Occipital lobe (tissue), 2 donors: Measurements from ENCODE around the gene RNPS1. TPM values are rescaled to one million over a fixed set of nuclear protein-coding genes. Genes with fewer than 3 reads are reported as not detected.

Source experiments
- DNase-seq: peaks from one replicate; lab custom pipeline; 2025; lab: John Stamatoyannopoulos, UW
- total RNA-seq: library from RNA; depleted of rRNA; stranded (reverse); fragments of >200 nt; gene quantifications from one replicate; pipeline ENCODE4 v1.2.3, GENCODE V29; 2014

Gene RNPS1, protein sequence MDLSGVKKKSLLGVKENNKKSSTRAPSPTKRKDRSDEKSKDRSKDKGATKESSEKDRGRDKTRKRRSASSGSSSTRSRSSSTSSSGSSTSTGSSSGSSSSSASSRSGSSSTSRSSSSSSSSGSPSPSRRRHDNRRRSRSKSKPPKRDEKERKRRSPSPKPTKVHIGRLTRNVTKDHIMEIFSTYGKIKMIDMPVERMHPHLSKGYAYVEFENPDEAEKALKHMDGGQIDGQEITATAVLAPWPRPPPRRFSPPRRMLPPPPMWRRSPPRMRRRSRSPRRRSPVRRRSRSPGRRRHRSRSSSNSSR
- 66.8 TPM for total RNA-seq

- peak; percentile 90 for DNase-seq
Observed at GRCh38 chr16:2267913-2268666, at the start of gene RNPS1. Gene RNPS1 (minus strand): TSS chr16:2268126. CDS start chr16:2264643, 3,483 bp downstream.

- no peak for DNase-seq
Observed at GRCh38 chr16:2317231-2318020, 49.5 kb upstream of the RNPS1 start.

DNA sequence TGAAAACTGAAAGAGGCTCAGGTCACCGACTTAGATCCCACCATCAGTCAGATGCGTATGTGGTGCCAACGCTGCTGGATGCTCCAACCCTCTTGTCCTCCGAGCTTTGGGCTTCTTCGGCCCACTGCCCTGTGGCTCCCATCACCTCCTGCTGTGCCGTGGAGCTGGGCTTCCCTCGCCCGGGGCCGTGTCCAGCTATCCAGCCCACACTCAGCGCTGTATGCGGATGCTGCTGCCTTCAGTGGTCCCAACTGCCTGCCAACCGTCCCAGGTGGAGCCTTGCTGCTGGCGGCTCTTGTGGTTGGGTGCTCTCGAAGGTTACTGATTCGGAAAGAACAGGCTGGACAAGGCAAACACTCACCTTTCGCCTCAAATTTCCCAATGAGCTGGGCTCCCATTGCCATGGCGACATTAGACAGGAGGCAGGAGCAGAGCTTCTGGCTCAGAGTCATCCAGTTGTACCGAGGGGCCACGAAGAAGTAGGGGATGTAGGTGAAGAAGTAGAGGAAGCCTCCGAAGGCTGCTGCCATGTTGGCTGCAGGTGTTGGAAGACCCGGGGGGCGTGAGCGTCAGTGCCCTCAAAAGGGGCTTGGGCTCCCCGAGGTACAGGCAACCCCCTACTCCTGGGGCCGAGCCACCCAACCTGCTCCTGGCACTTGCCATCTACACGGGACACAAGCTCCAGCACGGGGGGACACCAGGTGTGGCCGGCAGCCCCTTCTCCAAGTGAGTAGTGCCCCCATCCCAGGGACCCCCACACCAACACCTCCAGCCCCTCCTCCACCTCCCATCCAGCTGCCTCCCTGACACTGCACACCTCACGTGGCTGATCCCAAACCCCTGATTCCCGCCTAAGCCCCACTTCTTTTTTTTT, 40.4 kb upstream of the RNPS1 start:
- no peak for DNase-seq

- no peak for DNase-seq
Observed at GRCh38 chr16:2299915-2300192, 31.9 kb upstream of the RNPS1 start.

GRCh38 chr16:2299121-2299914, 31.4 kb upstream of the RNPS1 start:
- DNase-seq, result no peak

GRCh38 chr16:2298621-2299020, 30.7 kb upstream of the RNPS1 start:
- no peak for DNase-seq

DNA sequence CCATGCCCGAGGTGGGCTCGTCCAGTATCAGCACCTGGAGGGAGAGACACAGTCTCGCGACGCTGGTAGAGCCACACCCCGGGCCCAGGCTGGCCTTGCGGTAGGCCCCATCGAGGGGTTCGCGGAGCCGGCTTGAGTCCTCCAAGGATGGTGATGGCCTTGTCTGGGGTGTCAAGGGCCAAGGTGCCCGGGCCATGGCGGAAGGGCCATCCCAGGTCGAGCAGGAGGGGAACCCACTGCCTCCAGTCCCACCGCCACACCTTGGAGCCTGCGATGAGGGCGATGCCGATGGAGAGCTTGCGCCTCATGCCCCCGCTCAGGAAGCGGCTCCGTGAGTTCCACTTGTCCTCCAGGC, 29.6 kb upstream of the RNPS1 start:
- no peak for DNase-seq

DNA sequence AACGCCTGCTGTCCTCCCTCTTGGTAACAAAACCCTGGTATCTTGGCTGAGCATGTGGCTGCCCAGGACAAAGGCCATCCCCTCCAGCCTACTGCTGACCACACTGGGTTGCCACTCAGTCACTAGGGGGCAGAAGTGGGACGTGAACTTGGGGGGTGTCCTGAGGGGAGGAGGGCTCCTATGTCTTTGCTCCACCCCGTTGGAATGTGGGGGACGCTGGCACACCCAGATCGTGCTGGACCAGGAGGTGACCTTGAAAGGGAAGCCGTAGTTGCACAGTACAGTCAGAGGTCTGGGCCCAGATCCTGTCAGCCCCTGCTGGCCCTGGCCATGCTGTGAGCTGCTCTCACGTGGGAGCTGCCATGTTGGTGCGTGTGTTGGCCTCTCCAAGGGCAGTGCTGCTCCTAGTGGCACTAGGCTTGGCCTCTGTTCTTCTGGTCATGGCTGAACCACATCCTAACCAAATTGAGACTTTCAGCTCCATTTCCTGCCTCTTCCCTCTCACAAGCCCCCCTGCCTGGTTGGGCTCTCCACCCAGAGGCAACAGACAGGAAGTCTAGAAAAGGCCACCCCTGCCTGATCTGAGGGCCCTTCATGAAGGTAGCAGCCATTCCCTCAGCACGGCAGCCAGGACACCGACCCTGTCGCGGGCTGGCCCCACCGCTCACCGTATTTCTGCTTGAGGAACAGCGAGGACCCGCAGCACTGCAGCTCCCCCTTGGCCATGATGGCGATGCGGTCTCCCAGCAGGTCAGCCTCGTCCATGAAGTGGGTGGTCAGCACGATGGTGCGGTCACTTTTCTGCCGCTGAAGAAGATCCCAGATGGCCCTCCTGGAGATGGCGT, 29.0 kb upstream of the RNPS1 start:
- DNase-seq, result no peak

DNA sequence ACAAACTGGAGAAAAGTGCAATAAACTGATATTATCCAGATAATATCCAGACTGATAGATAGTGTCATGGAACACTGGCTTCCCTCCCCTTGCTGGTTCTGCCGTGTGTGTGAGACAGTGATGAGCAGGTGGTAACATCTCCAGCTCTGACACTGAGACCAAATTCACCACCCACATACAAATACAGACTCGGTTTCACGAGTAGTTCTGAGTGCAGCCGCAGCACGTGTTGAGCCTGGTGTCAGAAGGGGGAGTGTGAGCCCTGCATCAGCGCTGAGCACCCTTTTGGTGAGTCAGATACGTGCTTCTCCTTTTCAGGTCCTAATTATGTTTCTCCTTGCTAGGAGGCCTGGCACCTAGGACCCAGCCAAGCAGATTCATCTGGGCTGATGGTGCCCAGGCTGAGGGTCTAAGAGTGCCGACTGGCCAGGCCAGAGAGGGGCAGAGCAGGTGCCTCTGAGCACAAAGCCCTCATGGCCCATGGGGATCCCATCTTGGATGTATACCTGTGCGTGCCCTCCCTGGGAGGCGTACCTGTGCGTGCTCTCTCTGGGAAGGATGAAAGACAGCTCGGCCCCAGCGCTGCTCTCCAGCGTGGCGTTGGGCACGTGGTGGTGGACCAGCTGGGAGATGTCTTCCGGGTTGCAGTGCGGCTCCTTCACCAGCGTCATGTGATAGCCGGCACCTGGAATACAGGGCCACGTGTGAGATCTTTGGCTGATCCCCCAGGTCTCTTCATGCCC, 27.3 kb upstream of the RNPS1 start:
- no peak for DNase-seq

- DNase-seq, result no peak
Observed at GRCh38 chr16:2292221-2292620, 24.3 kb upstream of the RNPS1 start.

DNA sequence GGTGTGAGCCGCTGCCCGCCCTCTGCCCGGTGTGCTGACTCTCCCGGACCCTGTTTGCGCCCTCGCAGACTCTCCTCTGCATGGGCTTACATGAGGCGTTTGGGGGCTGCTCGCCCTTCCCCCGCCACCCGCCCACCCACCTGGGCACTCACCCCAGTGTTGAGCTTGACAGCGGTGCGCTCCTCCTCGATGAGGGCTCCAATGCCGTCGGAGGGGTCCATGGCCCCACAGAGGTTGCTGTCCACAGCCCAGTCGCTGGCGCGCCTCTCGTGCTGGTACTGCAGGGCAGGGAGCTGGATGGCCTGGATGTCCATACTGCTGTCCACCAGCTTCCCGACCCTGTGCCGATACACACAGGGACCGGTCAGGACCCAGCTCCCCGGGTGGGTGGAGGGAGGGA, 21.4 kb upstream of the RNPS1 start:
- DNase-seq, result no peak

DNA sequence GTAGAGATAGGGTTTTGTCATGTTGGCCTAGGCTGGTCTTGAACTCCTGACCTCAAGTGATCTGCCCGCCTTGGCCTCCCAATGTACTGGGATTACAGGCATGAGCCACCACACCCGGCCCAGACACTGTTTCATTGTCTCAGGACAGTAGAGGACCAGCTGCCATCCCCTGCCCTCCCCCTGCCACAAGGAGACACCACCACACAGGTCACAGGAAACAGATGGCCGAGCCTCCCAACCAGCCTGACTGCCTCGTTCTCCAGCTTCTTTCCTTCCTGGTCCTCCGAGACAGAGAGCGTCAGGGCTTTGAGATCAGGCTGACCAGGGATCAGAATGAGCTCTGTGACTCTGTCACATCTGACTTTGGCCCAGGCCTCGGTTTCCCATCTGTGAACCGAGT, 20.8 kb upstream of the RNPS1 start:
- no peak for DNase-seq

DNA sequence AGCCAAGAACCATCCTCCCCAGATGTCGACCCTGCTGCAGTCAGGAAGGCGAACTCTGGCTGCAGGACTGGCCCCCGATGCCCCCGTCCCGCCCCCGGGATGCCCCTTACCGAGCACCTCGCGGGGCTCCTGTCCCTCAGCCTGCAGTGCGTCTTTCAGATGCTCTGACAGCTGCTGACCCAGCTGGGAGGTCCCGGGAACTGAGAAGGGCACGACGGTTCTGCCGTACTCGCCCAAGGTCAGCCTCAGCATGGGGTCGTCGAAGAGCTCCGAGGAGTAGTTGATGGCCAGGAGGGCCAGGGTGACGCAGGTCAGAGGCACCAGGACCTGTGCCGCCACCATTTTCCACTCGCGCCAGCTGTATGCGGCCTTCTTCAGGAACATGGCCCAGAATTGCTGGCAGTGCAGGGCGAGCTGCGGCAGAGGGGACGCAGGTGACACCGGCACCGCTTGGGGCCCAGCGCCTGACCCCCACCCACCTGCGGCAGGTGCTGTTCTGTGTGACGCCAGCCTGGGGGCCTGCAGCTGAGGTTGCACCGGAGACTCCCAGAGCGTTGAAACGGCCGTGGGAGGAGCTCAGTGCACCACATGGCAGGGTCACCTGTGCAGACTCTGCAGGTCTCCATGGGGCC, 20.1 kb upstream of the RNPS1 start:
- no peak for DNase-seq

DNA sequence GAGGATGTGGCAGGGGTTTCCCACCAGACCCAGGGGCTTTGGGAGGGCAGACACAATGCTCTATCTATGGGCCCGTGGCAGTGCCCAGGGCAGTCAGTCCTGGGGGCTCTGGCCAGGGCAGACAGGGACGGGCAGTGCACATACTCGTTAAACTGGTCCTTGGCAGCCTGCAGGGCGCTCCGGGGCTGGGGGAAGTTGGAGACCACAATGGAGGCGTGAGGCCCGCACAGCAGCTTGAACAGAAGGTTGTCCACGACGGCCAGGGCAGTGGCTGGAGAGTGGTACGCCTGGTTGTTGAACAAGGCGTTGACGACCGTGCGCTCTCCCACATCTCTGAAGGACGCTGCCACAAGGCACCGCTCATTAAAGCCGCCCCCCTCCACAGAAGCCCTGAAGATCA, 18.6 kb upstream of the RNPS1 start:
- no peak for DNase-seq

DNA sequence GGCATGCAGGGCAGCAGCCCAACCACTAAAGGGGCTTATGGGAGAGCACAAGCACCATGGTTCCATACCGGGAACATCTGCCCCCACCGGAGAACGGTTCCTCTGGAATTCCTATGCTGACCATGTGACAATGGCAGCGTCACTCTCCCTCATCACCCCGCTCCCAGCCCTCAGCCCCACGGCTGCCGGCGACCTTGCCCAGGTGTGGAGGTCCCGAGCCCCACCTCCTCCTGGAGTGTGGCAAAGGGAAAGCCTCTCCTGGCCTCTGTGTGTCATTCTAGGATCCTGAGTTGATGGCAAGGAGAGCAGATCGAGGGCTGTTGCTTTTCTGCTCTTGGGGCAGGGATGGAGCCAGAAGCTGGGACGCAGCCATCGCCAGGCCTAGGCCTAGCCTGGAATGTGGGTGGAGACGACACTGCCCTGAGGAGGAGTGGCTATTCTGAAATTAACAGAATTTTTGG, 17.8 kb upstream of the RNPS1 start:
- DNase-seq, result no peak

DNA sequence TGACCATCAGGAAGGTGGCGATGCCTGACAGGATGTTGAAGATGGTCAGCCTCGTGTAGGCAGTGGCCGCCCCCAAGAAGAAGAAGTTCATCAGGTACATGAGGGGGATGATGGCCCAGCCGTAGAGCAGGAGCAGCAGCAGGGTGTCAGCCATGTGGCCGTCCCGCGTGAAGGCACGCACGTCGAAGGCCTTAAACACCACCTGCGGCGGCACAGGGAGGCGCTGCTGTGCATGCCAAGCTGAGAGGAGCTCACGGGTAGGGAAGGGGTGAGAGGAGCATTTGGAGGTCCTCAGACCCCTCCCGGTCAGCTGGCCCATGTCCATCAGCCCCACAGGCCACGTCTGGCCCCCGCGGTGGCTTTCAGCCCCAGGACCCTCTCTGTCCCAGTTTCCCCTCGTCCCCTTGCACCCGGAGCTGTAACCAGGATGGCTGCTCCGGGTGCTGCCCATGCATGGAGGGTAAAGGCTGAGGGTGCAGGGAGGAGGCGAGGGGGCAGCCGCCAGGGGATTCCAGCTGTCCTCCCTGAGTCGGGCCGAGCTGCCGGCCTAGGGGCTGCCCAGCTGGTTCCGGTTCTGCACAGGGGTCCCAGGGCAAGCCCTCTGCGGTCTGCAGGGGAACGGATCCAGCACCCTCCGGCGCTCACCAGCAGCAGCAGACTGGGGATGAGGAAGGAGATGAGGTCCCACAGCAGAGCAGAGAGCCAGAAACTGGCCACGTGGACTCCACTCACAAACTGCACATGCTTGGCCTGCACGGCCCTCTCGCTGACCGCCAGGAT, 17.1 kb upstream of the RNPS1 start:
- DNase-seq, result no peak

GRCh38 chr16:2284001-2284770, 16.3 kb upstream of the RNPS1 start:
- no peak for DNase-seq
